ENCODE measurements around the gene CLN6.
A peak's percentile ranks its signal among the peaks of the same experiment; 100 is the strongest.
"Not testable (repeated sequence)": the region's sequence is repeated elsewhere in the genome, so short reads cannot be mapped to it uniquely, and the experiment has no call there.

The CLN6 gene

GRCh38 chr15:68175526-68175925 is 54.0 kb downstream of the CLN6 start:
- TF ChIP-seq POLR2A (IDR thresholded peaks at IDR 0.05; ENCODE audit: extremely low read depth, insufficient read length) (no peak), CTCF (IDR thresholded peaks at IDR 0.05; ENCODE audit: low read depth, low read length) (no peak), MAX (IDR thresholded peaks at IDR 0.05; ENCODE audit: low read depth, low read length) (no peak), MYC (IDR thresholded peaks at IDR 0.05; ENCODE audit: low read depth, low read length) (no peak)
- H3K4me3 ChIP-seq (ENCODE audit: low read depth, low read length), result no peak overlapping the region
- peak; percentile 50 for DNase-seq (ENCODE audit: low read depth)

- DNase-seq (ENCODE audit: low read depth), result no peak
- TF ChIP-seq POLR2A (IDR thresholded peaks at IDR 0.05; ENCODE audit: extremely low read depth, insufficient read length) (no peak), MAX (IDR thresholded peaks at IDR 0.05; ENCODE audit: low read depth, low read length) (no peak), CTCF (IDR thresholded peaks at IDR 0.05; ENCODE audit: low read depth, low read length) (no peak), MYC (IDR thresholded peaks at IDR 0.05; ENCODE audit: low read depth, low read length) (no peak)
- H3K4me3 ChIP-seq (ENCODE audit: low read depth, low read length), result no peak overlapping the region
These were observed 56.4 kb downstream of the CLN6 start for GRCh38 chr15:68173119-68173518.

- DNase-seq (ENCODE audit: low read depth); H3K4me3 ChIP-seq (ENCODE audit: low read depth, low read length): not testable (repeated sequence)
These were observed 57.5 kb downstream of the CLN6 start for GRCh38 chr15:68172037-68172436.

GRCh38 chr15:68166847-68167246 is 62.7 kb downstream of the CLN6 start:
- DNase-seq (ENCODE audit: low read depth), result no peak
- no peak for TF ChIP-seq POLR2A (IDR thresholded peaks at IDR 0.05; ENCODE audit: extremely low read depth, insufficient read length)
- no peak for TF ChIP-seq MYC (IDR thresholded peaks at IDR 0.05; ENCODE audit: low read depth, low read length)
- TF ChIP-seq MAX (IDR thresholded peaks at IDR 0.05; ENCODE audit: low read depth, low read length), result no peak
- no peak for TF ChIP-seq CTCF (IDR thresholded peaks at IDR 0.05; ENCODE audit: low read depth, low read length)
- no peak overlapping the region for H3K4me3 ChIP-seq (ENCODE audit: low read depth, low read length)

GRCh38 chr15:68163191-68163590 is 66.3 kb downstream of the CLN6 start:
- TF ChIP-seq POLR2A (IDR thresholded peaks at IDR 0.05; ENCODE audit: extremely low read depth, insufficient read length) (no peak), MYC (IDR thresholded peaks at IDR 0.05; ENCODE audit: low read depth, low read length) (no peak), CTCF (IDR thresholded peaks at IDR 0.05; ENCODE audit: low read depth, low read length) (no peak), MAX (IDR thresholded peaks at IDR 0.05; ENCODE audit: low read depth, low read length) (no peak)
- no peak overlapping the region for H3K4me3 ChIP-seq (ENCODE audit: low read depth, low read length)
- DNase-seq (ENCODE audit: low read depth), result no peak

GRCh38 chr15:68158046-68158628 is 71.4 kb downstream of the CLN6 start:
- TF ChIP-seq CTCF (IDR thresholded peaks at IDR 0.05; ENCODE audit: low read depth, low read length), result no peak
- TF ChIP-seq POLR2A (IDR thresholded peaks at IDR 0.05; ENCODE audit: extremely low read depth, insufficient read length), result no peak
- no peak for TF ChIP-seq MYC (IDR thresholded peaks at IDR 0.05; ENCODE audit: low read depth, low read length)
- no peak for TF ChIP-seq MAX (IDR thresholded peaks at IDR 0.05; ENCODE audit: low read depth, low read length)
- no peak overlapping the region for H3K4me3 ChIP-seq (ENCODE audit: low read depth, low read length)
- DNase-seq (ENCODE audit: low read depth), result no peak
